GM21737 (cell line): ENCODE results near the gene GALNT2.

Source experiments
- ATAC-seq: cut with Tn5 transposase; IDR thresholded peaks from one replicate; pipeline ENCODE4 v1.9.1; 2021; ENCODE audit warnings: mild to moderate bottlenecking, moderate library complexity; ENCODE audit not compliant: unreplicated experiment

GALNT2 gene

GRCh38 chr1:230328342-230329015, 261.4 kb downstream of the GALNT2 start:
- ATAC-seq = no peak

- ATAC-seq = no peak
Observed at GRCh38 chr1:230330157-230330556, 263.1 kb downstream of the GALNT2 start.
